ENCODE data around the gene P2RY8. TPM values are rescaled to one million over a fixed set of nuclear protein-coding genes. Genes with fewer than 3 reads are reported as not detected.

Gene P2RY8
- total RNA-seq, 1 donor from 2014 or later = under 0.01 TPM

DNA sequence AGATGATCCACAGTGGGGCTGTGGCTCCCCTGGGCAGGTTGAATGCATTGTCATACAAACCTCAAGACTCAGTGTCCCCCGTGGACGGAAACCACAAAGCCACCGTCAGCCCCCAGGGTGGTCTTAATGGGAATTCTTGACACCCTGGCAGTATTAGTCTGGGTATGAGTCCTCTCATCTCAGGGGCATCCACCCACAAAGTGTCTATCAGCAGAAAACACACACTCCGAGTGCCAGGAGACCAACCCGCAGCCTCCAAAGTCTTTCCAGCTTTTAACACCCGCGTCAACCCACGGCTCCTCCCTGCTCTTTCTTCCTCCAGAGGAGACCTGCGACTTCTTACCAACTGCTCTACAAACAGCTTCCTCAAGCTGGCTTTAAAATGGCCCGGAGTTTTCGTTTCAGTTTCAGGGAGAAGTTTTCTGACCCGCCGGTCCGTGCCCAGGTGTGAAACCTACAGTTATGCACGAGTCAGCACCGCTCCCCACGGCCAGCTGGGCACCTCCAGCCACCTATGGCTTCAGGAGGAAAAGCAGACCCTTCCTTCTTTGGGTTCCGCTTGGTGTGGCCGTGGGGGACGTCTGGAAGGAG is 69.9 kb downstream of the P2RY8 start:
- DNase-seq (ENCODE audit: low spot score in 2 of 2) (no peak), FAIRE-seq (no peak)

DNA sequence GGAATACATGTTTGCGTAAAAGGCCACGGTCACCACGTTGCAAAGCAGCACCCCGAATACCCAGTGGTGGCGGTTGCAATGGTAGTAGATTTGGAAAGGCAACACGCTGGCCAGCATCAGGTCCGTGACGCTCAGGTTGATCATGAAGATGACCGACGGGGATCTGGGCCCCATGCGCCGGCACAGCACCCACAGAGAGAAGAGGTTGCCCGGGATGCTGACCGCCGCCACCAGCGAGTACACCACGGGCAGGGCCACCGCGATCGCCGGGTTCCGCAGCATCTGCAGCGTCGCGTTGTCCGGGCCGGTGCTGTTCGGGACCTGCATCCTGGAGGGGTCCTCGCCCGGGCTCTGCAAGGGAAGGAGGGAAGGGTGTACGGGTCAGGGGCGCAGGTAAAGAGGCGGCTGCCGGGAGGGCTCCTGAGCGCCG is 70.7 kb downstream of the P2RY8 start:
- no peak for DNase-seq (ENCODE audit: low spot score in 2 of 2)
- no peak for FAIRE-seq

DNA sequence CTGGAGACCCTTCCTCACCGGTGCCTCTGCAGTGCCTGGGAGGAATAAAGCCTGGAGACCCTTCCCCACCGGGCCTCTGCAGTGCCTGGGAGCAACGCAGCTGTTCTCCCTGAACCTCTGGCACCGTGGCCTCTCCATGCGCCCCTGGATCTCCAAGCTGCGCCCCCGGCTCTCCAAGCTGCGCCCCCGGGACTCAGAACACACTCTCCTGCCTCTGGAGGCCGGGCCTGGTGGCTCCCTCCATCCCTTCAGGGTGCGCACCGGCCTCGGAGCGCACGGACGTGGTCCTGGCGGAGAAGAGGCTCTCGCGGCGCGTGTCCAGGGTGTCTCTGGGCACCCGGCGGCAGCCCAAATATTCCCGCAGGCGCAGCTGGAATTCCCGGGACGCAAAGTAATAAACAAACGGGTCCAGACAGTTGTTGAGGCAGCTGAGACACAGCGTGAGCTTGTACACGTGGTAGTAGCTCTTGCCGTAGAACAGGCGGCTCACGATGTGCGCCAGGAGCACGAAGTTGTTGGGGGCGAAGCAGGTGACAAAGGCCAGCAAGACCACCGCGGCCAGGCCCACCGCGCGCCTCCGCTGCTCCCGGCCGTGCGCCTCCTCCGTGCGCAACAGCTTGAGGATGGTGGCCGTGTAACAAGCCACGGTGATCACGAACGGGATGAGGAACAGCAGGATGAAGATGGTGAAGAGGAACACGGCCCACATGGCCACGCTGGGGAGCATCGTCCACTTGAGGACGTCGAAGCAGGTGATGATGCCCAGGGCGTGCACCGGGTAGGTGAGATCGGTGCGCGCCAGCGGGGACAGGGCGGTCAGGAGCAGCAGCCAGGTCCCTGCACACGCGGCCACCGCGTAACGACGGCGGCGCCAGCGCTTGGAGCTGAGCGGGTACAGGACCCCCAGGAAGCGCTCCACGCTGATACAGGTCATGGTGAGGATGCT is 71.4 kb downstream of the P2RY8 start:
- DNase-seq (ENCODE audit: low spot score in 2 of 2) = no peak
- FAIRE-seq = no peak

DNA sequence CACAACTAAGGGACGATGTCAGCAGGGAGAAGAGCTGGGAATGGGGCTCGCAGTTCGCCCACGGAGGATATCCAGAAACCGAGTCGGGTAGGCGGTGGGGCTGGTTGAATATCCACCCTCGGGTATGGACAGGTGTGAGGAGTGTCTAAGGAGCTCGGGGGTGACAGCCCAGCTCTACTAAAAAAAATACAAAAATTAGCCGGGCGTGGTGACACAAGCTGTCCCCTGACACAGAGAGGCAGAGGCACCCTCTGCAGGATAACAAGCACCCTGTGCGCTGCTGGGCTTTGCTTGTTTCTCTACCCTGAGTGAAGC is 72.1 kb downstream of the P2RY8 start:
- DNase-seq (ENCODE audit: low spot score in 2 of 2) (no peak), FAIRE-seq (no peak)

DNA sequence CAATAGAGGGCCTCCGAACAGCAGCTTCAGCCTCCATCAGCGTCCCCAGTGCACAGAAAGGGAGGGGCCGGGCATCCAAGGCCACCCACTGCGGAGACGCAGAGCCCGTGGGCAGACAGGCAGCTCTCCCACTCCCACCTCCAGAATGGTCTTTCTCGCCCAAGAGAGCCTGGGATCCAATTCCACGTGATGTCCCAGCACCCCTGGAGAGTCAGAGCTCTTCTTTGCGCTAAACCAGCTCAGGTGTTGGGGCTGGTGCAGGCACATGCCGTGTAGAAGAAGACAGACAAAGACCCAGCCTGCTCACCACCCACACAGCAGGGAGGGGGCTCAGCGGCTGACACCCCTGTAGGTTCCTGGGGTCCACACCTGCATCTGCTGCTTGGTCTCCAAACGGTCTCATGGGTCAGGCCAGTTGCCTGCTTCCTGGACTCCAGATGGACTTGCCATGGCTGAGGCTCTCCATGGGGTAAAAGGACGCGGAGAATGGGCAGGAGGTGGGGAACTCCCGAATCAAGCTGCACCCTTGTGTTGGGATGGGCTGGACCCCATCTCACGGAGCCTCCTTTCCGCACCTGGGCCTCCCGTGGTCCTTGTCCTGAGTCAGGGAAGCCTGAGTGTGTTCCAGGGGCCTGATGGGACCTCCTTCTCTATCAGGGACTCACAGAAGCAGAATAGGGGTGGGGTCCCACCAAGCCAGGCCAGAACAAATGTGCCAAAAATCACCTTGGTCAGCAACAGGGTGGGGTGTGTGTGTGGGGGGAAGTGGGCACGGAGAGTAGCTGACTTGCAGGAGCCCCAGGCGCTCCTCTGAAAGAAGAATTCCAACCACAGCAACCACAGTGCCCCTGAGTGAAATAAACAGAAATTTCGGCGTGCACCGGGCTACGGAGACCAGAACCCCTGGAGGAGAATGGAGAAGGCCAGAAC is 72.7 kb downstream of the P2RY8 start:
- DNase-seq (ENCODE audit: low spot score in 2 of 2) (no peak), FAIRE-seq (no peak)

- DNase-seq (ENCODE audit: low spot score in 2 of 2) = no peak
- no peak for FAIRE-seq
Measured at GRCh38 chrX:1463581-1463980, 73.4 kb downstream of the P2RY8 start.

DNA sequence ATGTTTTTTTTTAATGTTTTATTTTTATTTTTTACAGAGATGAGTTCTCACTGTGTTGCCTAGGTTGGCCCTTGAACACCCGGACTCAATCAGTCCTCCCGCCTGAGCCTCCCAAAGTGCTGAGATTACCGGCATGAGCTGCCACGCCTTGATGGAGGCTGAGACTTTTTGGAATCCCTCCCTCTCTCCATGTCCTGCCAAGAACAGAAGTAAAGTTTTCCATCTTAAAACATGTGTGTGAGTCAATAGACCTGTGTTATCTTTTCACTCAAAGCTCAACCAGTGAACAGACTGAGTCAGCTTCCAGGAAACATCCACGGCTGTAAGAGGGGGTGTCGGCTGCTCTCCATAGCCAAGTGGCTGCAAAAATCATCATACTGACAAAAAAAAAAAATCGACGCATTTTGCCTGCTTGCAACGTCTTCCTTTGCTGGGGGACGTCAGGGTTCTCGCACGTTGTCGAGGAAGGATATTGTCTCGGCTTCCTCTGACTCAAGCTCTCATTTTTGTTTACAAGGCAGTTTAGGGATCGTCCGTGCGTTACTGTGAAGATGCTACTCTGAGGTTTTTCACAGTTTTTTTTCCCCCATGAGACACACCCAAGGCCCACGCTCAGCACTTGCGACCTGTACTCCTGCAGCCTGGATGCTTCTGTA is 74.3 kb downstream of the P2RY8 start:
- FAIRE-seq (no peak), DNase-seq (ENCODE audit: low spot score in 2 of 2) (no peak)

GRCh38 chrX:1462110-1462509 is 74.9 kb downstream of the P2RY8 start:
- no peak for DNase-seq (ENCODE audit: low spot score in 2 of 2)

GRCh38 chrX:1455948-1456280 is 81.1 kb downstream of the P2RY8 start:
- DNase-seq (ENCODE audit: low spot score in 2 of 2) (no peak), FAIRE-seq (no peak)

More at GRCh38 chrX:1462110-1462509, 74.9 kb downstream of the P2RY8 start:
- peak; percentile 91 for FAIRE-seq

DNA sequence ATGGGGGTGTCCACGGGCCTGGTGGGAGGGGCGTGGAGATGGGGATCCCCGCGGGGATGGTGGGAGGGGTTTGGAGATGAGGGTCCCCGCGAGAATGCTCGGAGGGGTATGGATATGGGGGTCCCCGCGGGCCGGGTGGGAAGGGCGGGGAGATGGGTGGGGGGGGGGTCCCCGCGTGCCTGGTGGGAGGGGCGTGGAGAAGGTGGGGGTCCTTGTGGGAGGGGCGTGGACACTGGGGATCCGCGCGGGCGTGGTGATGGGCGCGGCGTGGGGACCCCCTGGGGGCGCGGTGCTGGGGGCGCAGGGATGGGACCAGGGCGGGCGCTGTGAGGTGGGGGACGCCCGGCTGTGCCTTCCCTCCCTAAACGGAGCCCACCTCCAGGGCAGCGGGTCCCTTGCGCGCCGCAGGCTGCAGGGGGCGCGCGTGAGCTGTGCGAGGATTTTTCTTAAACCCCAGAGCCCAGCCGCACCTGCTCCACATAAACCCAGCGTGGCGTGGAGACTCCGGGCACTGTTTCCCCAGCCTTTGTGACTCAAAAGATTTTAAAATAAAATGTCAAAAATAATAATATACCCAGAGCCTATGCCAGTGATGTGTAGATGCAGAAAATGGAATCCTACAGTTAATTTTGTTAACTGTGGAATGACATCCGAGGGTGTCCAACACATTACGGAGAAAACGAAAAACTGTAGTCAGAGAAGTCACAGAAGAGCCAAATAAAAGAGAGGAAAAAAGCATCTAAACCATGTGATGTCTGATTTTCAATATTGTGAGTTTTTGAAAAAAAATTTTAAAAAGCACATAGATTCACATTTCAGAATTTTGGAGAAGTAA is 82.8 kb downstream of the P2RY8 start:
- FAIRE-seq (no peak), DNase-seq (ENCODE audit: low spot score in 2 of 2) (peak; percentile 69 to 73)

GRCh38 chrX:1453395-1453783 is 83.6 kb downstream of the P2RY8 start:
- peak in 1 of 2 donors; percentile 50 for DNase-seq (ENCODE audit: low spot score in 2 of 2)
- no peak for FAIRE-seq

DNA sequence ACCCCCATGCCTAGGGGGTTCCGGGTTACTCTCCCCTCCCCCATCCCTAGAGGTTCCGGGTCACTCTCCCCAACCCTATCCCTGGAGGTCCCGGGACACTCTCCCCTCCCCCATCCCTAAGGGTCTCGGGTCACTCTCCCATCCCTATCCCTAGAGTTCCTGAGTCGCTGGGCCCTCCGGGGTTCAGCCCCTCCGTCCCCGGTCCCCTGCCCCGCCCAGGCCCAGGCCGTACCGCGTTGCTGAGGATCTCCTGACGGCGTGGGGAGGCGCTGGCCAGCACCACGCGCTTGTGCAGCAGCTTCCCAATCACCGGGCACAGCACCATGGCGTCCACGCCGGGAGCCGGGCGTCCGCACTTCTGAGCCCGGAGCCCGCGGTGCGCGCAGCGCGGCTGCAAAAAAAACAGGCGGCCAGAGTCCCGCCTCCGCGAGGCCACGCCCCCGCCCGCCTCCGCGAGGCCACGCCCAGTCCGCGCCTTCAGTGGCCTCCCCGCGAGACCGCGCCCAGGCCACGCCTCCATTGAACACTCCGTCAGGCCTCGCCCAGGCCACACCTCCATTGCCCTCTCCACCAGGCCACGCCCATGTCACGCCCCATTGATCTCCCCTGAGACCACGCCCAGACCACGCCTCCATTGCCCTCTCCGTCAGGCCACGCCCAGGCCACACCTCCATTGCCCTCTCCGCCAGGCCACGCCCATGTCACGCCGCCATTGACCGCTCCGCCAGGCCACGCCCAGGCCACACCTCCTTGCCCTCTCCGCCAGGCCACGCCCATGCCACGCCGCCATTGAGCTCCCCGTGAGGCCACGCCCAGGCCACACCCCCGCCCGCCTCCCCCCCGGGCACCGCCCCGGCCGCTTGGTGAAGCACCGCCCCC is 84.2 kb downstream of the P2RY8 start, which contains the start of gene ASMTL:
TSS of gene ASMTL (minus strand) at position 394 of the 879 bp plus-strand sequence. CDS start at position 325, 69 bp downstream.
- DNase-seq (ENCODE audit: low spot score in 2 of 2) (peak; percentile 98 to 99), FAIRE-seq (peak; percentile 88)

GRCh38 chrX:1451661-1452515 is 85.1 kb downstream of the P2RY8 start:
- no peak for FAIRE-seq

DNA sequence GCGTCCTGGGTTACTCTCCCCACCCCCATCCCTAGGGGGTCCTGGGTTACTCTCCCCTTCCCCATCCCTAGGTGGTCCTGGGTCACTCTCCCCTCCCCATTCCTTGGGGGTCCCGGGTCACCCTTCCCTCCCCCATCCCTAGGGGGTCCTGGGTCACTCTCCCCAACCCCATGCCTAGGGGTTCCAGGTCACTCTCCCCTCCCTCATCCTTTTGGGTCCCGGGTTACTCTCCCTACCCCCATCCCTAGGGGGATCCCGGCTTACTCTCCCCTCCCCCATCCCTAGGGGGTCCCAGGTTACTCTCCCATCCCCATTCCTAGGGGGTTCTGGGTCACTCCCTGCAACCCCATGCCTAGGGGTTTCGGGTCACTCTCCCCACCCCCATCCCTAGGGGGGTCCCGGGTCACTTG is 85.7 kb downstream of the P2RY8 start:
- FAIRE-seq = no peak
- DNase-seq (ENCODE audit: low spot score in 2 of 2) = no peak

More at GRCh38 chrX:1451661-1452515, 85.1 kb downstream of the P2RY8 start:
- DNase-seq (ENCODE audit: low spot score in 2 of 2) = no peak

- DNase-seq (ENCODE audit: low spot score in 2 of 2) (no peak), FAIRE-seq (no peak)
Measured at GRCh38 chrX:1450361-1451161, 86.4 kb downstream of the P2RY8 start.

- DNase-seq (ENCODE audit: low spot score in 2 of 2) = no peak
- no peak for FAIRE-seq
Measured at GRCh38 chrX:1449823-1450149, 87.2 kb downstream of the P2RY8 start.
